Endothelial cell of hepatic sinusoid (primary cell): ENCODE measurements around the gene TWIST1.

Source experiments
- in situ Hi-C: cut with HindIII; loops from 2 replicates; pipeline ENCODE4 v1.10.0; 2017; ENCODE audit warnings: low sequenced_read_pairs

TWIST1 gene

DNA sequence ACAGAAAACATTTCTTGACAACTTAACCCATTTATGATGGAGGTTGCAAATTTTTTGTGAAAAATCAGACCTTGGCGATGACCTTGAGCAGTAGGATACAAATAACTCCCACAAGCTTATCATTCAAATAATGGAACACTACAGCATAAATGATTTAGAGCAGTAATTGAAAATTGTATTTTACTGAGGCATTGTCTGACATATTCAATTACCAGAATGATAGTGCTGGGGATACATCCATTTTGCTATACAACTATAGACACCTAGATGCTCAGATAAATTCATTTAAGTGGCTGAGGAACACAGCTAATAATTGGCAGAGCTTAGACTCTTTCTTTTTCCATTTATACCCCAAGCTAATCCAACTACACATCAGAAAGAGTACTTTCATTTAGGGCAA is 18.9 kb downstream of the TWIST1 start:
- in situ Hi-C loops, result no loop called here

DNA sequence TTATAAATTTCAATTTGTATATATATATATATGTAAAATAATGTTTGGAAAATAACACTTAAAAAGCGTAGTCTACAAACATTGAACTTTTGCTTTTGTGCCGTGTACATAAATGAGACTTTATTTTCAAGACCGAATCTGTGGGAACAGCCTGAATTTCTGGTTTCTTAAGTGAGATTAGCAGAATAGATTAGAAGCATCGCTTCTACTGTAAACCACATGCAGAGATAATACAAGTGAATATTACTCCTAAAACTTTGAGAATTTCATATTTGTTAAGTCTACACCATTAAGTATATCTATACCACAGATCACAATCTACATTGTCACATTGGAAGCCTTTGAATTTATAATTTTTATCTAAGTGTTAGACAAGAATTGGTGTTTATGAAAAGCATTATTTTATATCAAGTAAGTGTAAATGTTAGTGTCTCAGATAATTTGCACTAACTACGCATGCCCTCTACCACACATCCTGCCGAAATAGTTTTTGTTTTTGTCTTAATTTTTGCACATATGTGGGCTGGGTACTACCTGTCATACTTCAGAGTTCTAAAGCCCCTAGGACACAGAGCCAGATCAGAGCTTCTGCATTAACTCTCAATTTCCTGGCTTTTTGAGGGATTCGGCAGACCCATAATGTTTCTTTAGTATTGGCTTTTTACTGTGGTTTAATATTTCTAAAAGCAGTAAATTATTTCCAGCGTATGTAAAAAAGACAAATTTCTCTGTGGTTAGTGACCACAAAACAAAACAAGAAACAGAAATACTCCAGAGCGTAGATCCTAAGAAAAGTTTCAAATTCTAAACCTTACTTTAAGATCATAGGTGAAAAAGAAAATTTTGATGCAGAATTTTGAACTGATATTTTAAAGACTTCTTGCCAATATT is 20.0 kb downstream of the TWIST1 start:
- in situ Hi-C loops, result no loop called here

DNA sequence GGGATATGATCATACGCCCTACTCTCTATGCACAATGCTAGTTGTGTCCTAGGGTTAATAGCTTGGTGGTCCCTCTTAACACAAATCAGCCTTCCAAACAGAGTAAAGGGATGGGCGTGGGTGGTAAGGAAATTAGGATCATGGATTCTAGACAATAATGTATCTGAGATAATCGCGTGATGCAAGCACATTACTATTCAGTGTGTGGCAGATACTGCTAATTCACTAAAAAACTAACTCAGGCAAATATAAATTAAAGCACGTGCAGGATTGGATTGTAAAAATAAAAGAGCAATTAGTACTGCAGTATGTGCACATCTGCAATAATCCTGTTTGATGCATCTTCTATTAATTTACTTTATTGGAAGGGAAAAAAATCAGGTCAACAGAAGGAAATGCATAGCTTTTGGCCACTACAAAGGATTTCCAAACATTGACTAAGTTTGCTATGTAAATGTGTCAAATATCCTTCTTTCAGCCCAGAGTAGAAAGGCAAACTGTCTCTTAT is 22.0 kb downstream of the TWIST1 start:
- in situ Hi-C loops, result no loop called here

DNA sequence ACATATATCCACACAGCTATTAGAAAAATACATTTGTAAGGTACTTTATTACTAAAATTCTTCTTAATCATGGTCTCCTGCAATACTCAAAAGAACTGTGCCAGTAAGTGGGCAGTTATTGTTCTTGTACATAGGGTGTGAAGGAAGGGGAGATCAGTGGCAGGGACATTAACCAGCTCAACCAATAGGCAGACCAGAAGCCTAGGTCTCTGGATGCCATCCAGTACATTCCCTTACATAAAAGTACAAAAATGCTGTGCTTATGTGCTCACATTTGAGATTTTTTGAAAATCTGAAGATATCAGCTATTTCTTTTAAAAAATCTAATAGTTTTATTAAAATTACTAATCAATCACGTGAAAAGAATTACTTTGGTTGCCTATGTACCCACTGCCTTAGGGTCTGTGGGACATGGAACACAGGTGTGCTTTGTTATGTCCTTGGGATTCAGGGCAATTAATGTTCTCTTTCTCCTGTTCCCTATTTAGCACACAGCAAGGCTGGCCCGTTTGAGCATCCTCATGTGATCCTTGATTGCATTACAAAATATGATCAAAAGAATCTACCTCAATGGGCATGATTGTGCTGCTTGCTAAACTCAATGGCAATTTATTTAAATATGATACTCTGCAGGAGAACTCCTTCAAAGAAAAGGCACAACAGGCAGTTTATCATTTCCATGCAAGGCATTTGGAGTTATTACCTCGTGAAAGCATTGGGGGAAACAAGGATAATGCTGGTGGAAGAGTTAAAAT is 22.7 kb downstream of the TWIST1 start:
- in situ Hi-C loops, result no loop called here

DNA sequence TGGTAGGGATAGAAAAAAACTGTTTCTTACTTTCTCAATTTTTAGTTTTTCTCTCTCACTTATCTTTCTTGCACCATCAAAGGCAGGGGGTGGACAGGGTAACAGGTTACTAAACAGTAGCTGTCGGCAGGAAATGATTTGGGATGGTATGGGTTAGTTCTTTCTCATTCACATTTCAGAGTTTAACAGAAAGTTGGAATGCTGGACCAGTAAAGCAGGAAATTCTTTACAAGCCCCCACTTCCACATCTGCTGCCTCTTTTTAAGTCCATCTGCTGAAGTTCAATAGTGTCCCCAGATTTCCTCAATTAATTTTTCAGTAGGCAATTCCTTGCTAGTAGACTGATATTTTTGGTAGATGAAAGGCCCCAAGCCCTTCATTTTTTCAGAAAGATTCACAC is 23.3 kb downstream of the TWIST1 start:
- in situ Hi-C loops, result no loop called here

DNA sequence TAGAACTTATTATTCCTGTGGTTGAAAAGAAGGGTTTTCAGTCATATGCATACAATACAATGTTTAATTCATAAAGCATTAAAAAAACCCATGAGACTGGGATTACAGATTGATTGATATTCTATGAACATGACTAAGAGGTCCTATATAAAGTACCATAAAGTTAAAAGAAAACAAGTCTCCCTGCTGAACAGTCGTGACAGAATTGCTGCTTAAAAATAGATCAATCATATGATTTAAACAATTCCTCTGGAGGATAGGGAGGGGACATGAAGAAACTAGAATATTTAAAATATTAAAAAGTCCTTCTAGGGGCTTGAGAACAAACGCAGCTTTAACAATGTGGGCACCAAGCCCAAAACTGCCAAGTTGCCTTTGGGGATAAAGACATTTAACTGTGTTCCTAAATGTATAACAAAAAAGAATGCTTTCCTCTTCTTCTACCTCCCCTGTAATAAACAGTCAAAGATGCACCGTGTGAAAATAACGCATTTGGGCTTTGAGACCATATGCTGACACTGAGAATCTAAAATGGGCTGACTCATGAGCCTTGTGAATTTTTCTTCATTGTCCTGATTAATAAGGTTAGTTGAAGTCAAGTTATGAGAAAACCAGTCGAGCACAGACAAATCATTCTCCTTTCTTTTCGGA is 25.8 kb downstream of the TWIST1 start:
- in situ Hi-C loops, result no loop called here

DNA sequence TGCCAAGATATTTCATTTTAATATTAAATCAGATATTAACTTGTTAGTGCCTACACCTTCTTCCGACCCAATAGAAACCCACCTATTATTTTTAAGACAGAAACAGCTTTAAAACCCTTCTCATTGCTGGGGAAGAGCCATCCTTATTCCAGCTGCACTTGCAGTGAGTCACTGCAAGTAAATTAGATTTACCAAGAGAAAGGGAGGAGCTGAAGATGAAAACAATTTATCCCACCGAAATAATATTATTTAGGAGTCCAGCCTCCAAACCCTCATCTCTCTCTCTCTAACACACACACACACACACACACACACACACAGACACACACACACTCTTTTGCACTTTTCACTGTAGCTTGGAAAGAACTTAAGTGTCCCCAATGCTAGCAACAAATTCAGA is 26.9 kb downstream of the TWIST1 start:
- in situ Hi-C loops, result no loop called here

DNA sequence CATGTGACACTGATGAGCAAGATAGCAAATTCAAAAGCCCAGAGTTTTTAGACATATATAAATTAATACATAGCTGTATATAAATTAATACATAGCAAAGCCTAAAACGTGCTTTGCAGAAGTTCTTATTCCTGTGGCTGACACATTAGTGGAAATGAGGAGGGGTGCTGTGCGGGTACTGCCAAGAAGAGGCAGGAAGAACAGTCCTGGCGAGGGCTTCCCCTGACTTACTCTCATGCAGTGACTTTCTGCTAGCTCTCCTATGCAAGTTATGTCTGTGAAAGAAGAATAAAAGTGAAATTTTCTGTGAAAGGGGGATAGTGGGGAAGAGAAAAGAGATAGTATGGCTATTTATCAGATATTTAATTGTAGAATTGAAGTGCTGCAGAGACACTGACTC is 27.6 kb downstream of the TWIST1 start:
- in situ Hi-C loops, result no loop called here

DNA sequence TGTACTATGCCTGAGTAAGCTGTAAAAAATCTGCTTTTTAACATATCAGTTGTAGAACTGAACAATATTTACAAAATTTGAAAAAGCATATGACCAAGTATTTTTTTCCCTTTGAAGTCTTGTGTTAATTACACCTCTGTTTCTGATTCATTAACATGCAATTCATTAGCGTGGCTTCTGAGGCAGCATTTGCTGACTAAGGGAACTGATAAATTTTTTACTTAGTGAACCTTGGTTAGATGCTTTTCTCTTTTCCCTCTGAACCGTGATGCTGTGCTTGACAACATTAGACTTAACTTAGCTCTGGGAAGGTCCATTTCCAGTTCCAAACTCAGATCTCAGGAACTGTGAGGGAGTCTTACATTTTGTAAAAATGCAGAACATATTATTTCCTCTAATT is 28.1 kb downstream of the TWIST1 start:
- in situ Hi-C loops, result no loop called here

DNA sequence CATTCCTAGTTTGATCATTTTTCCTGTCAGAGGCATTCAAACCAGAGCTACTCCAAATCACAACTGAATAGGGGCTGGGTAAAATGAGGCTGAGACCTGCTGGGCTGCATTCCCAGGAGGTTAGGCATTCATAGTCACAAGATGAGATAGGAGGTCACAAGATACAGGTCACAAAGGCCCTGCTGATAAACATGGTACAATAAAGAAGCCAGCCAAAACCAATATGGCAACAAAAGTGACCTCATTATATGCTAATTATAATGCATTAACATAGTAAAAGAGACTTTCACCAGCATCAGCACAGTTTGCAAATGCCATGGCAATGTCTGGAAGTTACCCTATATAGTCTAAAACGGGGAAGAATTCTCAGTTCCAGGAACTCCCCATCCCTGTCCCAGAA is 37.3 kb downstream of the TWIST1 start:
- in situ Hi-C loops, result no loop called here

DNA sequence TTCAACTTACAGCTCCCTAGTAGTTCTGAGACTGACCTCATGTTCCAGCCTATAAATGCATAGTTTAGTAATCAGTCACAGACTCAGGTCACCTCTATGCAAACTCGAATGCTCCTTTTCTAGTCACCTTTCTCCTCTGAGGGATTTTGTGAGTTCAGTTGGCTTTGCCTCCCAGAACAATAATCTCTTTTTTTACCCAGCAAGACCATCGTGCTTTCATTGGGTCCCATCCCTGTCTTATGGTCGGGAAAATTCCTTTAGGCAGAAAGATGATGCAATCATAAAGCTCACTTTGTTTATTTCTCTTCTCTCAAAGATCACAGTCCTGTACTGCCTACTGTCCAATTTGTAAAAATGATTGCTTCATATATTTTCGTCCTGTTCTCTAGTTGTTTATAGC is 38.4 kb downstream of the TWIST1 start:
- in situ Hi-C loops, result no loop called here

DNA sequence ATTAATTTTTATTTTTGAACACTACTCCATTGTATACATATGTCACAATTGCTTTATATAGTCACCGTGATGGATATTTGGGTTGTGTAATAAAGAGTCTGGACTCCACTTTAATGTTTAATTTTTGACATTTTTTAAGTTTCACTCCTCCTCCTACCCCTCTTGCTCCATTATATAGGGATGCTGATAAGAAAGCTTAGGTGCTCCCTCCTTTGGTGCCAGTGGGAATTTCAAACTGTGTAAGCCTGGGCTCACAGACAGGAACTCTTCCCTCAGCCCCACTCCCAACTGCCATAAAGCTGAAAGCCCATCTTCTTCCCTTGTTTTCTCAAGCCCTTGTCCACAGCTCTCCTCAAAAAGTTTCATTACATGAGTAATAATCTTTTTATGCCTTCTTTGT is 47.6 kb downstream of the TWIST1 start:
- in situ Hi-C loops, result no loop called here

DNA sequence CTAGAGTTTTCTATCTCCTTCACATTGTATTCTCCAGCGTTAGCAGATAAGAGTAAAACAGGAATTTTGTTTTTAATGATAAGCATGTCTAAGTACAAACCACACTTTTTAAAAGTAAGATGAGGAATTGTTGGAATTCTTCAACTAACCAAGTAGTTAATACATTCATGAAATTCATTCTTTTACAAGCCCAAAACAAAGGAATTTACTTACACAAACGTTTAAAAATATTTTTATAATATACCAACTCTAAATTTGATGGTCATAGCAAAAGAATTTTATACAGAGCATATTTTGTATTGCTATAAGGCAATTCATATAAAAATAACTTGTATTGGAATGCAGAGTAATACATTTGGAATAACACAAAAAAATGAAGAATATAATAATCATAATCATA is 51.3 kb downstream of the TWIST1 start:
- in situ Hi-C loops, result no loop called here
